Stomach (tissue), 9 donors: ENCODE data around the gene ROCK1. TPM values are rescaled to one million over a fixed set of nuclear protein-coding genes. Genes with fewer than 3 reads are reported as not detected.

Source experiments
- DNase-seq, 2 donors: peaks; one replicate each; pipeline versions ENCODE4 v3.0.0 to v3.0.0-alpha.2; 2013 to 2019
- H3K27ac ChIP-seq, 5 donors: fragments of 200-600 bp in 4 of 5; sonication (generic) in 4 of 5; one replicate each; pipeline ENCODE4 v1.5.1; 2013 to 2019; ENCODE audit warnings: mild to moderate bottlenecking in 1 of 5, moderate library complexity in 1 of 5
- H3K27me3 ChIP-seq, 3 donors: fragments of 200-600 bp; sonication (generic); one replicate each; pipeline ENCODE4 v1.5.1; 2017 to 2019; ENCODE audit warnings: mixed run types in 1 of 3
- H3K36me3 ChIP-seq, 4 donors: fragments of 200-600 bp; sonication (generic); 1 replicate in 3 of 4; 2 replicates in 1 of 4; pipeline ENCODE4 v1.5.1; 2016 to 2019
- H3K4me1 ChIP-seq, 4 donors: fragments of 200-600 bp; sonication (generic); one replicate each; pipeline ENCODE4 v1.5.1; 2016 to 2019
- H3K4me3 ChIP-seq, 4 donors: fragments of 200-600 bp; sonication (generic) in 3 of 4; one replicate each; pipeline ENCODE4 v1.5.1; 2016 to 2019; ENCODE audit warnings: mild to moderate bottlenecking in 1 of 4
- H3K9me3 ChIP-seq, 4 donors: fragments of 200-600 bp; sonication (generic); one replicate each; pipeline ENCODE4 v1.5.1; 2016 to 2019
- CTCF ChIP-seq, 7 experiments: fragments of 450-650 bp in 4 of 7; fragments of 200-600 bp in 3 of 7; sonication (generic) in 3 of 7; IDR thresholded peaks; one replicate each; pipeline ENCODE4 v1.5.1; 2016 to 2019; ENCODE audit warnings: antibody characterized with exemption in 7 of 7, control low read depth in 2 of 7, mild to moderate bottlenecking in 1 of 7
- EP300 ChIP-seq: sonication (generic); formaldehyde crosslinking; IDR thresholded peaks from one replicate; pipeline ENCODE4 v1.6.1; 2017; ENCODE audit warnings: antibody characterized with exemption
- POLR2A ChIP-seq, 4 donors: fragments of 450-650 bp; IDR thresholded peaks; one replicate each; pipeline ENCODE4 v1.6.1; 2016; ENCODE audit warnings: antibody characterized with exemption in 4 of 4, control low read depth in 2 of 4, mild to moderate bottlenecking in 1 of 4, moderate library complexity in 1 of 4
- POLR2AphosphoS5 ChIP-seq, 3 donors: sonication (generic); formaldehyde crosslinking; IDR thresholded peaks; one replicate each; pipeline ENCODE4 v1.6.1; 2016; ENCODE audit warnings: antibody characterized with exemption in 3 of 3
- WGBS, 5 donors: extraction: QIAGEN DNeasy Blood & Tissue Kit in 3 of 5; methylation state at CpG; one replicate each; pipeline versions ENCODE4 v1.1.5 to v1.1.7; 2013 to 2018; 5-methylcytosine and 5-hydroxymethylcytosine counted together
- intact Hi-C: fragments of 100-400 bp; cut with DNase I; formaldehyde crosslinking; loops from one replicate; pipeline ENCODE4 v1.15.1; 2023; ENCODE audit warnings: low total_unique reads
- polyA plus RNA-seq, 3 donors: library from polyadenylated mRNA; stranded (reverse); fragments of 200-250 nt; gene quantifications; one replicate each; pipeline ENCODE4 v1.2.3, GENCODE V29; 2013
- total RNA-seq, 5 donors: library from RNA; depleted of rRNA; stranded (reverse); fragments of >200 nt; gene quantifications; one replicate each; pipeline versions ENCODE4 v1.1.0 to v1.2.3, GENCODE V29; 2014 to 2016
- donor health status: healthy with polysubstance abuse.
- donor health status: Bipolar disorder and iron deficiency.
- donor health status: healthy.

Gene ROCK1
- total and polyA plus RNA-seq, 8 donors, result 6.5 to 215 (median 65.8) TPM

GRCh38 chr18:21069468-21069867 lies 42.1 kb downstream of the ROCK1 start:
- no peaks in the 10 kb centered on the region for H3K9me3 ChIP-seq
- peaks cover 4 to 48% (median 20%) of the 10 kb centered on the region in 4 donors for H3K4me1 ChIP-seq
- DNase-seq, result no peak
- TF ChIP-seq POLR2A (IDR thresholded peaks at IDR 0.05) (no peak), EP300 (no peak), CTCF (IDR thresholded peaks at IDR 0.05) (no peak), POLR2AphosphoS5 (IDR thresholded peaks at IDR 0.05) (no peak)
- intact Hi-C loops, result no loop called here
- no peaks in the 10 kb centered on the region for H3K27me3 ChIP-seq
- no peak overlapping the region for H3K4me3 ChIP-seq
- WGBS, 5 donors, result 90 to 97% (median 93%) methylated on average over 1 of the region's 1 CpG
- H3K36me3 ChIP-seq, result peaks cover 0 to 5% (median 2%) of the 10 kb centered on the region in 4 donors
- H3K27ac ChIP-seq, result no peak overlapping the region

GRCh38 chr18:21064347-21064746 lies 47.3 kb downstream of the ROCK1 start:
- intact Hi-C loops, result no loop called here
- no peak for DNase-seq
- Histone ChIP-seq H3K9me3 (no peaks in the 10 kb centered on the region), H3K36me3 (peaks cover 0 to 5% (median 2%) of the 10 kb centered on the region in 4 donors), H3K4me1 (peaks cover 0 to 12% (median 2%) of the 10 kb centered on the region in 4 donors), H3K27ac (no peak overlapping the region), H3K27me3 (no peaks in the 10 kb centered on the region), H3K4me3 (no peak overlapping the region)
- TF ChIP-seq POLR2A (IDR thresholded peaks at IDR 0.05) (no peak), POLR2AphosphoS5 (IDR thresholded peaks at IDR 0.05) (no peak), EP300 (no peak), CTCF (IDR thresholded peaks at IDR 0.05) (no peak)

- TF ChIP-seq EP300, result no peak
- TF ChIP-seq POLR2AphosphoS5 (IDR thresholded peaks at IDR 0.05), result no peak
- TF ChIP-seq POLR2A (IDR thresholded peaks at IDR 0.05), result no peak
- no peak for TF ChIP-seq CTCF (IDR thresholded peaks at IDR 0.05)
- no peak for DNase-seq
- Histone ChIP-seq H3K27me3 (no peaks in the 10 kb centered on the region), H3K9me3 (no peaks in the 10 kb centered on the region), H3K4me3 (no peak overlapping the region), H3K36me3 (peaks cover 0 to 5% (median 0%) of the 10 kb centered on the region in 4 donors), H3K4me1 (peaks cover 0 to 20% (median 2%) of the 10 kb centered on the region in 4 donors), H3K27ac (no peak overlapping the region)
- intact Hi-C loops, result no loop called here
- WGBS, 5 donors, result 70 to 83% (median 76%) methylated on average over 1 of the region's 1 CpG
Measured at GRCh38 chr18:21063011-21063410, 48.6 kb downstream of the ROCK1 start.

- TF ChIP-seq EP300 (no peak), POLR2AphosphoS5 (IDR thresholded peaks at IDR 0.05) (no peak), CTCF (IDR thresholded peaks at IDR 0.05) (no peak), POLR2A (IDR thresholded peaks at IDR 0.05) (no peak)
- intact Hi-C loops, result no loop called here
- Histone ChIP-seq H3K4me1 (peaks cover 0 to 39% (median 15%) of the 10 kb centered on the region in 4 donors), H3K36me3 (no peaks in the 10 kb centered on the region), H3K9me3 (no peaks in the 10 kb centered on the region), H3K27me3 (no peaks in the 10 kb centered on the region), H3K4me3 (no peak overlapping the region), H3K27ac (no peak overlapping the region)
- no peak for DNase-seq
- 80 to 90% (median 81%) methylated on average over 1 of the region's 1 CpG for WGBS, 5 donors
Measured at GRCh38 chr18:21057112-21057511, 54.5 kb downstream of the ROCK1 start.
